Measurements from ENCODE around the gene LSM12. TPM values are rescaled to one million over a fixed set of nuclear protein-coding genes. Genes with fewer than 3 reads are reported as not detected.

LSM12 gene
- total and polyA plus RNA-seq, 2 of the 8 experiments (the other 6 are each of a cell fraction or from before 2014, with no cell fraction given): 69.8 to 142 TPM

DNA sequence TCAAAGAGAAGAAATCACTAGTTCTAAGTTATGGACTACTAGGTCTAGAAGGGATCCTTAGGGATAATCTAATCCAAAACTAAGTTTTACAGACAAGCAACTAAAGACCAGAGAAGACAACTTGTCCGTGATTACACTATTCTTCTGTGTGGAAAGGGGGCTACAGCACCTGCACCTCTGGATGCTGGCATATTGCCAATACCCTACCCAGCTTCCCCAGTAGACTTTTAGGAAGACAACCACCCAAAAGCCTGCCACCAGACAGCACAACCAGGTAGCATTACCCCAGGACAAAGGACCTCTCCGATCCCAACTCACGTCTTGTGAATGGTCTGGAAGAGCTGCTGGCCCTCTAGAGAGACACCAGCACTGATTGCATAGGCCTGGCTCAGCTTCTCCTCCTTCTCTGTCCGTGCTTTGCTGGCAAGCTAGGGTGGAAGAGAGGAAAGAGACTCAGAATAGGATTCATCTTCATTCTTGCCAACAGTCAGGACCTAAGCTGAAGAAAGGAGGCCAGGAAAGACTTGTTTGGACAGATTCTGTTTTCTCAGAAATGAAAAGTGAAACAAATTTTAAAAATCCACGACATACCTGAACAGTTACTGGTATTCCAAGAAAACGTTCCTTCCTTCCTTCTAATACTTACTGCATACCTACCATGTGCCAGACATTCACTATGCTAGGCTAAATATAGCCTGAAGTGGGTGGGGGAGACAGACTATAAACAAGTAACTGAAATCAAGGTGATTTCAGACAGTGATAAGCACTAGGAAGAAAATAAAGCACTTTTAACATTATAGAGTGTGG is 26.4 kb downstream of the LSM12 start (continued):
- TF ChIP-seq, protein P1, sequence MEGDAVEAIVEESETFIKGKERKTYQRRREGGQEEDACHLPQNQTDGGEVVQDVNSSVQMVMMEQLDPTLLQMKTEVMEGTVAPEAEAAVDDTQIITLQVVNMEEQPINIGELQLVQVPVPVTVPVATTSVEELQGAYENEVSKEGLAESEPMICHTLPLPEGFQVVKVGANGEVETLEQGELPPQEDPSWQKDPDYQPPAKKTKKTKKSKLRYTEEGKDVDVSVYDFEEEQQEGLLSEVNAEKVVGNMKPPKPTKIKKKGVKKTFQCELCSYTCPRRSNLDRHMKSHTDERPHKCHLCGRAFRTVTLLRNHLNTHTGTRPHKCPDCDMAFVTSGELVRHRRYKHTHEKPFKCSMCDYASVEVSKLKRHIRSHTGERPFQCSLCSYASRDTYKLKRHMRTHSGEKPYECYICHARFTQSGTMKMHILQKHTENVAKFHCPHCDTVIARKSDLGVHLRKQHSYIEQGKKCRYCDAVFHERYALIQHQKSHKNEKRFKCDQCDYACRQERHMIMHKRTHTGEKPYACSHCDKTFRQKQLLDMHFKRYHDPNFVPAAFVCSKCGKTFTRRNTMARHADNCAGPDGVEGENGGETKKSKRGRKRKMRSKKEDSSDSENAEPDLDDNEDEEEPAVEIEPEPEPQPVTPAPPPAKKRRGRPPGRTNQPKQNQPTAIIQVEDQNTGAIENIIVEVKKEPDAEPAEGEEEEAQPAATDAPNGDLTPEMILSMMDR (IDR thresholded peaks at IDR 0.05; ENCODE audit: control extremely low read depth in 1 of 3, insufficient read depth in 1 of 3, low read depth in 1 of 3, low read length in 3 of 3): no peak
- TF ChIP-seq KDM4A (IDR thresholded peaks at IDR 0.05; ENCODE audit: low read depth, low read length, severe bottlenecking): no peak
- no peak for TF ChIP-seq SP4 (IDR thresholded peaks at IDR 0.05; ENCODE audit: low read length)
- no peak for TF ChIP-seq PHF8 (conservative IDR thresholded peaks at IDR 0.05; ENCODE audit: low read depth, low read length)
- TF ChIP-seq CHD2 (IDR thresholded peaks at IDR 0.05; ENCODE audit: low read length): no peak
- no peak for TF ChIP-seq BRCA1 (IDR thresholded peaks at IDR 0.05; ENCODE audit: low read depth, low read length)
- TF ChIP-seq GTF2F1 (IDR thresholded peaks at IDR 0.05; ENCODE audit: borderline replicate concordance, low read depth, low read length): no peak
- no peak for TF ChIP-seq CEBPB (IDR thresholded peaks at IDR 0.05; ENCODE audit: low read depth, low read length)
- no peak for TF ChIP-seq NRF1 (IDR thresholded peaks at IDR 0.05; ENCODE audit: low read depth, low read length)
- TF ChIP-seq, protein P2, sequence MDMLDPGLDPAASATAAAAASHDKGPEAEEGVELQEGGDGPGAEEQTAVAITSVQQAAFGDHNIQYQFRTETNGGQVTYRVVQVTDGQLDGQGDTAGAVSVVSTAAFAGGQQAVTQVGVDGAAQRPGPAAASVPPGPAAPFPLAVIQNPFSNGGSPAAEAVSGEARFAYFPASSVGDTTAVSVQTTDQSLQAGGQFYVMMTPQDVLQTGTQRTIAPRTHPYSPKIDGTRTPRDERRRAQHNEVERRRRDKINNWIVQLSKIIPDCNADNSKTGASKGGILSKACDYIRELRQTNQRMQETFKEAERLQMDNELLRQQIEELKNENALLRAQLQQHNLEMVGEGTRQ (IDR thresholded peaks at IDR 0.05; ENCODE audit: low read length): no peak

Data from H1 (cell line).